DMS153 (cell line): ENCODE data around the gene CKAP2L.

Source experiments
- DNase-seq: peaks from one replicate; lab custom pipeline; 2025; lab: John Stamatoyannopoulos, UW

CKAP2L gene

GRCh38 chr2:112791693-112792230 lies 27.4 kb upstream of the CKAP2L start:
- DNase-seq: no peak

- DNase-seq: no peak
Observed at GRCh38 chr2:112791019-112791418, 26.6 kb upstream of the CKAP2L start.

GRCh38 chr2:112790305-112790704 lies 25.9 kb upstream of the CKAP2L start:
- DNase-seq: no peak

- DNase-seq: no peak
Observed at GRCh38 chr2:112789186-112789585, 24.8 kb upstream of the CKAP2L start.

- DNase-seq: no peak
Observed at GRCh38 chr2:112788653-112789052, 24.2 kb upstream of the CKAP2L start.

GRCh38 chr2:112787729-112788393 lies 23.5 kb upstream of the CKAP2L start:
- DNase-seq: no peak

- no peak for DNase-seq
Observed at GRCh38 chr2:112787294-112787693, 22.9 kb upstream of the CKAP2L start.

- DNase-seq: no peak
Observed at GRCh38 chr2:112784199-112785189, 20.1 kb upstream of the CKAP2L start, which contains the start of gene IL1A. TSS of gene IL1A (minus strand) at chr2:112784493. CDS start at chr2:112783770, 723 bp downstream.

- no peak for DNase-seq
Observed at GRCh38 chr2:112783187-112783714, 18.8 kb upstream of the CKAP2L start.

- no peak for DNase-seq
Observed at GRCh38 chr2:112782234-112782799, 17.9 kb upstream of the CKAP2L start.

GRCh38 chr2:112779598-112779997 lies 15.2 kb upstream of the CKAP2L start:
- DNase-seq: no peak

GRCh38 chr2:112777036-112777435 lies 12.6 kb upstream of the CKAP2L start:
- DNase-seq: no peak

GRCh38 chr2:112776113-112776512 lies 11.7 kb upstream of the CKAP2L start:
- DNase-seq: no peak

GRCh38 chr2:112774536-112775285 lies 10.3 kb upstream of the CKAP2L start:
- DNase-seq: no peak

GRCh38 chr2:112773556-112773955 lies 9.1 kb upstream of the CKAP2L start:
- no peak for DNase-seq

- no peak for DNase-seq
Observed at GRCh38 chr2:112772911-112773475, 8.6 kb upstream of the CKAP2L start.

GRCh38 chr2:112772322-112772721 lies 7.9 kb upstream of the CKAP2L start:
- no peak for DNase-seq

GRCh38 chr2:112768432-112768831 lies 4.0 kb upstream of the CKAP2L start:
- DNase-seq: no peak

GRCh38 chr2:112767693-112768330 lies 3.4 kb upstream of the CKAP2L start:
- DNase-seq: no peak

GRCh38 chr2:112765251-112765650 lies 842 bp upstream of the CKAP2L start:
- DNase-seq: no peak

- DNase-seq: no peak
Observed at GRCh38 chr2:112762276-112762675, 2.1 kb downstream of the CKAP2L start.
